Measurements from ENCODE around the gene ARHGAP29.

DNA sequence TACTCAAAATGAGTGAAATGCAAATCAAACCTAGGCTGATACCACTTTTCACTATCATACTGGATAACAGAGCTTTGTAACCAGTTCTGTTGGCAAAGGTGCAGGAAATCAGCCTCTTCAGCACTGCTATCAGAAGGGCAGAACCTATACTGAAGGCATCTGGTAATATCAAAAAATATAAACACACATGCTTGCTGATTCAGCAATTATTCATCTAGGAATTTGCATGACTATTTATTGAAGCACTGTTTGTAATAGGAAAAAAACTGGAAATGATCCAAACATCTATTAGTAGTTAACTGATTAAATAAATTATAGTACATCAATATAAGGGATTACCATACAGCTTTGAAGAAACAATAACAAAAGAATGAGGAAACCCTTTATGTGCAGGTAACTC is 21.4 kb downstream of the ARHGAP29 start:
- TF ChIP-seq, protein P1, sequence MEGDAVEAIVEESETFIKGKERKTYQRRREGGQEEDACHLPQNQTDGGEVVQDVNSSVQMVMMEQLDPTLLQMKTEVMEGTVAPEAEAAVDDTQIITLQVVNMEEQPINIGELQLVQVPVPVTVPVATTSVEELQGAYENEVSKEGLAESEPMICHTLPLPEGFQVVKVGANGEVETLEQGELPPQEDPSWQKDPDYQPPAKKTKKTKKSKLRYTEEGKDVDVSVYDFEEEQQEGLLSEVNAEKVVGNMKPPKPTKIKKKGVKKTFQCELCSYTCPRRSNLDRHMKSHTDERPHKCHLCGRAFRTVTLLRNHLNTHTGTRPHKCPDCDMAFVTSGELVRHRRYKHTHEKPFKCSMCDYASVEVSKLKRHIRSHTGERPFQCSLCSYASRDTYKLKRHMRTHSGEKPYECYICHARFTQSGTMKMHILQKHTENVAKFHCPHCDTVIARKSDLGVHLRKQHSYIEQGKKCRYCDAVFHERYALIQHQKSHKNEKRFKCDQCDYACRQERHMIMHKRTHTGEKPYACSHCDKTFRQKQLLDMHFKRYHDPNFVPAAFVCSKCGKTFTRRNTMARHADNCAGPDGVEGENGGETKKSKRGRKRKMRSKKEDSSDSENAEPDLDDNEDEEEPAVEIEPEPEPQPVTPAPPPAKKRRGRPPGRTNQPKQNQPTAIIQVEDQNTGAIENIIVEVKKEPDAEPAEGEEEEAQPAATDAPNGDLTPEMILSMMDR (conservative IDR thresholded peaks at IDR 0.05; ENCODE audit: low read depth, low read length): no peak
- TF ChIP-seq MXI1 (IDR thresholded peaks at IDR 0.05; ENCODE audit: borderline replicate concordance, low read depth, low read length): no peak

All from IMR-90 (cell line).